GM18870 (cell line): Measurements from ENCODE around the gene ZNF256.

Source experiments
- ATAC-seq: cut with Tn5 transposase; IDR thresholded peaks from one replicate; pipeline ENCODE4 v1.9.1; 2021; ENCODE audit warnings: moderate library complexity; ENCODE audit not compliant: unreplicated experiment

Gene ZNF256

DNA sequence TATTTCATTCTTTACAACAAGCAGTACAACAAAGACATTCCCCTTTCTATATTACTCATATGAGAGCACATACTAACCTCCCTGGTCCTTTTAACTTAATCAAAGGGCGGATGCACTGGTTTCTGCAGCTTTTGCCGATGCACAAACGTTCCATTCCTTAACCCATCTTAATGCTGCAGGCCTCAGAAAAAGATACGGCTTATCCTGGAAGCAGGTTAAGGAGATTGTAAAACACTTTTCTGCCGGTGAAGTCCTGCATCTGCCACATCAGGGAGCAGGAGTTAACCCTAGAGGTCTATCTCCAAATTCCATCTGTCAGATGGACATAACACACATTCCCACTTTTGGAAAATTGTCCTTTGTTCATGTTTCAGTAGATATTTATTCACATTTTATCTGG, 47.2 kb downstream of the ZNF256 start:
- no peak for ATAC-seq
